UCSD-AML1 (cell line): ENCODE results near the gene PRKCE.

Source experiments
- DNase-seq: peaks from one replicate; lab custom pipeline; 2025; ENCODE audit not compliant: unreplicated experiment; lab: John Stamatoyannopoulos, UW

The PRKCE gene

DNA sequence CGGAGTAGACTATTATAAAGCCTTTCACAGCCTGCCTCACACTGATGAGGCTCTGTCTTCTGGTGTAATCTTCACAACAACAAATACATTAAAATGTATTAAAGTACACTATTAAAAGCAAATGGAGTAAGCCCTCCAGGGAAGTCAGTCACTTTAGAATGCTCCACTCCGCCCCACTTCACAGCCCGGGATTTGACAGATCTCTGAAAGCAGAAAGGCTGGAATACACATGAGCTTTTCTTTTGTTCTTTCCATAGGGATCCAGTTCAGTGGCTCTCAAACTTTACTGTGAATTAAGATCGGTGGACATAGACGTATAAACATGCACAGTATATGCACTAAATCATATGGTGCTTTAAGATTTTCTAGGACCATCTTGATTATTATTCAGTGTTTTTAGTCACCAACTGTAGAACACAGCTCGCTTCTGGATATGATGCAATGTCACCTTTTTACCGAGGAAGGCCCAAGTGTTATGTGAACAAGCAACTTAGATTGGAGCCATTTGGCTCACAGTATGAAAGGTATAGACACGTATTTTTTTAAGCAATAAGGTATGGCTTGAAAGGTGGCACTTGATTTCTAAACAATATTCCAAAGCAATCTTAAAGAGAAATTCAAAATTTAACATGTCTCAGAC, 151.1 kb downstream of the PRKCE start:
- DNase-seq = no peak

DNA sequence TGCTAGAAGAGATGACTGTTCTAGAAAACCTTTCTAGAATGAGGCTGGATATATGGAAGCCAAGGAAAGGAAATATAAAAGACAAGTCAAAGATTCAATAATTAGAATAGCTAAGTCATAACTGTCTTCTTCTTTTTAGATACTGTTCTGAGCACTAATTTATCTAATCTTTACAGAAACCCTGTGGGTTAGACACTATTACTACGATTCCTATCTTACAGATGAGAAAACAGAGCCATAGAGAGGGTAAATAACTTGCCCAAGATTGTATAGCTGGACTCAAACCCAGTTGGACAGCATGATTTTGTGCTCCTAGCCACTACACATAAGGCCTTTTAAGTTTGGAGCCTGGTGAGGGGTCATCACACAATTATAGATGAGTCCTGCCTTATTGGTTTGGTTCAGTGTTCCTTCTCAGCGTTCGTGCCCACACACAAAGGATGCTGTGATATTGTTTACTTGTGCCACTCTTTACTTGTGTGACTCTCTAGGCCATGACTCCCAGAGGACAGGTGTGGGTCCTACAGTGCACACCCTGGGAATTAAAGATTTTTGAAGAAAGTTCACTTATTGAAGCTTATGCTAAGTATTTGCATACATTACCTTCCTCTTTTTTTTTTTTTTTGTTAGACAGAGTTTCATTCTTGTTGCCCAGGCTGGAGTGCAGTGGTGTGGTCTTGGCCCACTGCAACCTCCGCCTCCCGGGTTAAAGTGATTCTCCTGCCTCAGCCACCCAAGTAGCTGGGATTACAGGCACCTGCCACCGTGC, 153.7 kb downstream of the PRKCE start:
- DNase-seq = no peak

DNA sequence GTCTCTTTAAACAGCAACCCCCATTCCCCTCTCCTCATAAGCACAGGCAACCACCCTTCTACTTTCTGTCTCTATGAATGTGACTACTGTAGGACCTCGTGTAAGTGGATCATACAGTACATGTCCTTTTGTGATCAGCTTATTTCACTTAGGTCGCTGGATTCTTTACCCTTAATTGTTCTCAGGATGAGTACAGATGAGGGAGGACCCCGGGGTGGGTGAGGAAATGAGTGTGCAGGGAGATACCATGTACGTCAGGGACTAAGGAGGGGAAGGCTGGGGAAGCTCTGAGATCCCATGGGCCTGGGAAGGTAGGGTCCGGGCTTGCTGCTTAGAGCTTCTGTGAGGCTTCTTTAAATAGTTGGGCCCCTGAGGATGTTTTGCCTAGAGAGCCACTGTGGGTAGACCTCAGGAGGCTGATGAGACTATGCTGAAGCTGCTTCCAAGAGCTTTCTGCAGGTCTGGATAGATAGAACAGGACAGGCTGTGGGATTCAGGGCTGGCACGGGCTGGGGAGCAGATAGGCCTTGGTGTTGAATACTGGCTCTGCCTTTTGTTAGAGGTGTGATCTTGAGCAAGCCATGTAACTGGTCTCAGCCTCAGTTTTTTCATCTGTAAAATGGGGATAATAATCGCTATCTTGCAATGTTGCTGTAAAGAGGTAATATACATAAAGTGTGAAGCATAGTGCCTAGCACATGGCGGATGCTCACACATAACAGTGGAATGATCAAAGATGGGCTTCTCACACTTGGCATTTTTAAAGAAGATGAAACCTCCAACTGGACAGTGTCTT, 155.3 kb downstream of the PRKCE start:
- DNase-seq = no peak

DNA sequence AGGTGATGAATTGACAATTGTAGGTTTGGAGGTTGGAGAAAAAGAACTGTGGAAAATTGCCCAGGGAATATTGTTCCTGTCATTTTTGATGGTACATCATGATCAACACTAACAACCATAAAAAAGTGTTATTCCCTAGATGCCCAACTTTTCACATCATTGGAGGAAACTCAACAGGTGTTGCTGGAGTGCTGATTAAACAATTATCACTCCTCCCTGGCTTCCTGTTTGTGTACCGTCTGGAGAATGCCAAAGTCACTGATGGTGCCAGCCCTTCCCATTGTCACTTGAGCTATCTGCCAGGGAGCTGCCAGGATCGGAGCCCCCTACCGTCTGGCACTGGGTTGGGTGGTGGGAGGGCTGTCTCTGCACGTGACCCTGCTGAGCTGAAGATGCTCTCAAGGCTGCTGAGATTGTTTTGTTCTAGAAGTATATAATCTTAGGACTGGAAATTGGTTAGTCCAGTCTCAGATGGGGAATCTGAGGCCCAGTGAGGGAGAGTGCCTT, 156.9 kb downstream of the PRKCE start:
- DNase-seq = no peak

DNA sequence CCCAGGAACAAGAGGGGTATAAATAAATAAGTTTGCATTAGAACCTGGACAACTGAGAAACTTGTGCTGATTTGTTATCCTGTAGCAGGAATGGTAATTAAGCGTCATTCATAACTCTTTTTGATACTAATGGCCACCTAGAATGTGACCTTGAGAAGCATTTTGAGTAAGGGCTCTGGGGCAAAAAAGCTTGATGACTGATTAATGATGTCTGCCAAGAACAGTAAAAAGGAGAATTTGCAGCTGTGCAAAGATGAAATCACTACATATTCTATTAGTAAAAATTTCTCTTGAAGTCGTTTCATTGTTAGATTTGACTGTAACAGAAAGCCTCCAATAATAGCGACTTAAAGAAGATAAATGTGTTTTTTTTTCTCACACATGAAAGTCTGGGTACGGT, 157.7 kb downstream of the PRKCE start:
- DNase-seq = no peak

DNA sequence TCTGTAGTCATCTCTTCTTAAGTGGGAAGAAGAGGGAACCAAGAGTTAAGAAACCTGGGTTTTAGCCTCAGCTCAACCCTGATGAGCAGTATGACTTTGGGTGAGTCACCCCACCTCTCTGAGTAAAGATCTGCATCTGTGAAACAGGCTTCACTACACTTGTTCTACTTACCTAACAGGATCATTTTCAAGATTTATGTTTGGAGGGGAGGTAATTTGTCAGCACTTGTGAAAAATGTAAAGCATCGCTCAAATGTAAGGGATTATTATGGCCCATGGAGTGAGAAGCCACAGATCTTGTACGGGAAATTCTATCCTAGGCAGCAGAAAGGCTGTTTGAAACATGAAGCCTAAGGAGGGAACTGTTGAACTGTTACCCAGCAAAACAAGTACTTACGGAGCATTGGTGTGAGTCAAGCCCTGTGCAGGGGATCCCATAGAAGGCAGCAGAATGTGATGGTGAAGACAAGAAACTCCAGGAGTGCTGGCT, 160.6 kb downstream of the PRKCE start:
- DNase-seq = no peak

DNA sequence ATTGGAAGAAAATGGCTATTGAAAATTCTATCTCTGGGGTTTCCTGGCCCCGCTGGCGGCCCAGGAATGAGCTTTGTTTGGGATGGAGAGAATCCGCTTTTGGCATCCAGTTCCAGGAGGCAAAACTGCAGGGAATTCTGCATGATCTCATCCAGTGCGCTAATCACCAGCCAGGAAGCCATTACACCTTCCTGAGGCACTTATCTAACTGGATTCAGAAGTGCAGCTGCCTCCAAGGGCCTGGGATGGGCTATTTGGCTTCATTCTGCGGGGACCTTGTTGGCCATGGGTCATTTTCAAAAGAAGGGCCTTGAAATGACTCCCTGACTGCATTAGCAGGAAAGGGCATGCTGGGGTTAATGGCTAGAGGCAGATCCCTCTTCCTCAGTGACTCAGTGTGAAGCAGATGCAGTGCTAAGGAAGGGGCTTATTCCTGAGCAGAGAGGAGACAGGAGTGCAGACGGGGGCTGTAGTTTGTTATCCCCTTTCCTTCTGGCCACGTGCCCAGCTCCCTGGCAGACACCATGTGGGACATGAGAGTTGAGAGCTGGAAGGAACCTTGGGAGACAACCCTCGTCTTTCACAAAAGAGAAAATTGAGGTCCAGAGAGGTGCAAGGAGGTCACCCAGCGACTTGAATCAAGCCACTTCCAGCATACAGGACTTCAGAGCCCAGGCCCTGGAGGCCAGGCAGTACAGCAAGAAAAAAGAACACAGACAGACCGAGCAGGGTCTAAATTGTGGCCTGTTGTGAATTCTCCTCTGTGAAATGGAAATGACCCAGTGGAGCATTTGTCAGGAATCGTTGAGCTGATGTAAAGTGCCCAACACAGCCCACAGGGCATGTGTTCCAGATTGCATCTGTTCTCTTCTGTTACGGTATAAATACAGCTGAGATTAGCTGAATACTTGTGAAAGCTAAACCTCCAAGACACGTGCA, 161.8 kb downstream of the PRKCE start:
- DNase-seq = no peak

DNA sequence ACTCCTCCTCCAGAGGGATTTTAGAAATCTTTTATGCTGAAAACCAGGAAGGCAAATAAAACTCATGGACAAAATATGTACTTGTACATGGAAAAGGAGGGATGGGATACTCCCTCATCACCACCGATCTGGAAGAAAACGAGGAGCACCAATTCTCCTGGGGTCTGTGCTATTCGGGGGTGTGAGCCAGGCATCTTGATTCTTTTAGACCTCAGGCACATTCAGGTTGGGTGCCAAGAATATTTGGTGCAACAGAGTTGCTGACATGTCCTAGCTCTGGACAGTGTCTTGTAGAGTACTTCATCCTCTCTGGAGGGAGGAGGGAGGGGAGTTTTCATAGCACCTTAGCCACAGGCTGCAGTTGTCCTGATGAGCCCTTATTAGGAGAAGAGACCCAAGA, 163.0 kb downstream of the PRKCE start:
- no peak for DNase-seq

DNA sequence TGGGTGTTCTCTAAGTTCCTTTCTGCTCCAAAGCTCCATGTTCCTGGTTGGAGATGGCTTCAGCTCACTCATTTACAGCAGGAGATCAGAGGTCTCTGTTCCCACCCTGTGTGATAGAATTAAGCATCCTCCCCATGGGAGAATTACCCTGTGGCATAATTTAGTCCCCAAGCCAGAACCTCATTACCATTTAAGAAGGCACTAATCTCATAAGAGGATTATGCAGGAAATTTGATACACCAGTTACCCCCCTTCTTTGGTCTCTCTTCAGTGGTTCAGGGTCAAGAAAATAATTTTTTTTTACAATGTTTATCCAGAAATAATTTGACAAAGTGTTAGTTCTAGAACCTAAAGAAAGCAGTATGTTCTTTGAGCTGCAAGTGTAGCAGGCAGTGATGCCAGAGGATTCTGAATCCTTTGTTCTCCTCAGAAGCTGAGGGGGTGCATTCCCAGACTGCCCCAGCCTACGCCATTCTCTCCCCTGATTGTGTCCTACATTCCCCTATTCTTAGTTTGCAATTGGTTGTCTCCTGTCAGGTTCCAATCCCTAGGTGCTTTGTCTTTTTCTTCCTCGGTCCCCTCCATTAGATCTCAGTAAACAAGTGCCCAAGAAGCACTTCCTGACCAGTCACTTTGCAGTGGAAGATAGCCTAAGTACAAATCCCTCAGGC, 163.6 kb downstream of the PRKCE start:
- no peak for DNase-seq

DNA sequence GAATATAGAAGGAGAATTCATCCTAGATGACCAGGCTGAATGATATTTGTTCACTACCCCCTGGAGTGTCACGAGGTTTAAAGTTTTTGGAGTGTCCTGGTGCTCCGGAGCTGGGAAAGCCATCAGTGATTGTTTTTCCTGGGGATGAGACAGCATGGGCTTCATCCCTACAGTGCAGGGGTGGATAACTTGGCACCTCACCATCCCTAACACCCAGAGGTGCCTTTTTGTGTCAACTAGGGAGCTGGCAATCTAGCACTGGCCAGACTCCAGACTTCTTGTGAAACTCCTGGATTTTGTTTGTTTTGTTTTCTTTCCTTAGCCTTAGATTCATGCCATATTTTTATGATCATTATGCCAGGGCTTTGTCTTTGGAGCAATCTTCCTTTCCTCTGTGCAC, 164.8 kb downstream of the PRKCE start:
- DNase-seq = no peak

DNA sequence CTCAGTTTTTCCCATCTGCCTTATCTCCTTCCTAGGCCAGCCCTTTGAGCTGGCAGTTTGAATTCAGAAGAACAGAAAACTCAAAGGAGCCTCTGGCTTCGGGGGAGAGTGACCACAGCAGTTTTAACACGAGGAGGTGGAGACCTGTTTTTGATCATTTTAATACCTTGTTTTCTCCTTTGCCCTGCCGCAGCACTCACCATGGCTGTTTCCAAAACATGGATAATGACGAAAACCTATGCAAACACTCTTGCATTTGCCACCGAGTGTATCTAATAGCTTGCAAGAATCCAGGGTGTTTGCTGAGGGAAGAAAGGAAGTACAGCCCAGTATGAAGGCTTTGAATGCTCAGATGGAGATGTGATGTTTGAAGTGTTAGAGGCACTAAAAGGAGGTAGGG, 167.1 kb downstream of the PRKCE start:
- no peak for DNase-seq

DNA sequence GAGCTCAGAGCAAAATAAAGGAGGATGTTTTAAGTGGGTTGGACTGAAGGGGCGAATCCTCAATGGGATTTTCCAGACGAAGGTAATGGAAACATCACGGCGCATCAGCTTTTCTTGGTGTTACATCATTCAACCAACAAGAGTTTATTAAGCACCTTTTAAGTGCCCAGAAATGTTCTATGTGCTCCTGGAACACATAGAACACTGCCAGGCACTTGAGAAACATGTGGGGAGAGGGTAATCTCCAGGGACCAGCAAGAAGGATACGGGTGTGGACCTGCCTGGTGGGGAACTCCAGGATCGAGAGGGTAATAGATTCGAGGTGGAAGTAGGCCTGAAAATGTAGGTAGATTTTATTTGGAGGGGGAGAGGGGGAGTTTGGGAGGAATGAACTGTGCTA, 168.6 kb downstream of the PRKCE start:
- no peak for DNase-seq

DNA sequence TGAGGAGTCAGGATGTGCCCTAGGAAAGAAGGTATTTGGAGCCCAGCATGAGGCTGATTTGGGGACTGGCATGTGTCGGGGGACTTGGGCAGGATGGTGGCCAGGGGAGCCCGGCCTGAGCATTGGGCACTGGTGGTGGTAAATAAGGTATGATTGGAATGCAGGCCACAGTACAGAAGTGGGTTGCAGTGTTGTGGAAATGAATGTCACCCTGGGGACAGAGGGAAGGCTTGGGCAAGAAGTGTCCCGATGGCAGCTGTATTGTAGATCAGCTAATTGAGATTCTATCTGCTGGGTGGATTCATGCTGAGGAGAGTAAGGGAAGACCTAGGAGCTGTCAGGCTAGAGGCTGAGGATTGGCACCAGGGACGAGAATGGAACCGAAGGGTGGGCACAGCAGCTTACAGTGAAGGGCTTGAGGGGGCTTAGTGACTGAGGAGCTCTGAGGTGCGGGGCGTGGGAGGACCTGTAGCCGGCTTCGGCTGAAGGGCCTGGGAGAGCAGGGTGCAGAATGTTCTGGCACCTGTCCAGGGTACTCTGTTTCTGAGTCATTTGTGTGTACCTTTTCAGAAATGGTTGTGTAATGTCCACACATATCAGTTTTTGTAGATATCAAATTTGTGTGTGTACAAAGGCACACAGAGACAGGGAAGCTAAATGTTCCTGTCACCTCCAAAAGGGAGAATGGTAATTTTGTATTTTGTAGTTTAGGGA, 170.2 kb downstream of the PRKCE start:
- DNase-seq = no peak

DNA sequence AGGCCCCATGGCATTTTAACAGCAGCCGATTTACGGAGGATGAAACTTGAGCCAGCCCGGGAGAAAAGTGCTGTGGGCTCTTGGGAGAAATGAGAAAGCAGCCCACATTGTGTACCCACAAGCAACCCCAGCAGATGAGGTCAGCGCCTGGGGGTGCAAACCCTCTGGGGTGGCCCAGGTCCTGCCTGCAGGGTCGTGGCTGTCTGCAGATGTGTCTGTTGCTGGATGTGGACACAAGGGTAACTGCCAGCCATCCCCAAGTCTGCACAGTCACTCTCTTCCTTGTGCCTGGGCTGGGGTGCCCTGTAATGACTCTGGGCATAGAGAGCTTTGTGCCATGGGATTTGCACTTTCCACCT, 170.8 kb downstream of the PRKCE start:
- no peak for DNase-seq

DNA sequence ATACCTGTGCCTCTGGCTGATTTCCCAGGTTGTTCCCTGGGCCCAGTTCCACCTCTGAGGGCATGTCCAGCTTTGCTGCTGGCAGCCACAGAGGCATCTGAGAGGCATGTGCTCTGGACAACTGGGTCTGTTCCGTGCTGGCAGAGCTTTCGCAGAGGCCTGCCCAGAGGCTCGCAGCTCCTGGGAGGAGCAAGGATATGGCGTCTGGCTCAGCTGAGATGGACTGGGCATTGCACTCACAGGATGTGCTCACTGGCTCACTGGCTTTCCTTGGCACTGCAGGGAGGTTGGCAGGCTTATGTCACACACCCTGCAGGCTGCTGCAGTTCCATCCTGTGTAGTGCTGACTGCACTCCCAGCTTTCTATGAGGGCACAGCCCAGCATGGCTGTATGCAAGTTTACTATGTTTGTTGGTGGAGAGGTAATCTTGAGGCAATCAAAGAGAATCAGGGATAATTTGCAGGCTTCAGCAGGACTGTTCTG, 172.3 kb downstream of the PRKCE start:
- no peak for DNase-seq

DNA sequence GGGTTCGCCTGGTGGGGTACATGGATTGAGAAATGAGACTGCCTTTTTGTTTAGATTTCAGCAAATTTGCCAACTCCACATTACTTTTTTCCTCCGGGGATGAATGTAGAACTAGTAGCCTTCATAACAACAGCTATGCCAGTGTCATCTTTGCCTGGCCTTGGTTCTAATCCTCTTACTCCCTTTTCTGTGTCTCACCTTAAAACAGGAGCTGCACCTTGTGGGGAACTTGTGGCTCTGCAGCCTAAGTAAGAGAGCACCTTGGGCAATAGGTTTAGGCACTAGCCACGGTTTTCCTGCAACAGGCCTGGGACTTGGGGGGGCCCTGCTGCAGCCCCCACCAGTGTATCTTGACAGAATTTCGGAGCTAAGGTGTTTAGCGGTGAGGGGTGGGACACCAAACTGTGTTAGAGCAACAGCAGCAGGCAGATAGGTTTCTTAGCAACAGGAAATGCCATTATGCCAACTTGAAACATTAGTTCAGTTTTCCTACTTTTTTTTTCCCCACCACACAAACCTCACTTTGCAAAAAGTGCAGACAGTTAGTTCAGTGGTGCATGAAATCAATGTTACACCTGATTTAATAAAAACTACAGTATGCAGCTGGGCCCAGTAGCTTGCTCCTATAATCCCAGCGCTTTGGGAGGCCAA, 173.7 kb downstream of the PRKCE start:
- DNase-seq = no peak

DNA sequence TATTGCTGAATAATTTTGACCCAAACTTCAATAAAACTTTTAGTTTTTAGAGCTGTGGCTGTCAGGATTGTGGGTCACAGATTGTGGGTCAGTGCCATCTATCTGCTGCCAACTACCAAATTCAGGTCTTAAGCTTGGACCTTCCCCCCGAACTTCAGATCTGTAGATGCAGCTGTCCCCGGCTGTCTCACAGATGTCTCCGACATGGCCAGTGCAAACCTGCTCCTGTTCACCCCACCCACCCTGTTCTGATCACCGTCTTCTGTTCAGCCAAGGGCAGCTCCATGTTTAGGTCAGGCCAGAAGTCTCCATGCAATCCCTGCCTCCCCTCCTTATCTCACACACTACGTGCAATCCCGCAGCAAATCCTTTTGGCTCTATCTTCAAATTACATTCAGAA, 175.0 kb downstream of the PRKCE start:
- no peak for DNase-seq

DNA sequence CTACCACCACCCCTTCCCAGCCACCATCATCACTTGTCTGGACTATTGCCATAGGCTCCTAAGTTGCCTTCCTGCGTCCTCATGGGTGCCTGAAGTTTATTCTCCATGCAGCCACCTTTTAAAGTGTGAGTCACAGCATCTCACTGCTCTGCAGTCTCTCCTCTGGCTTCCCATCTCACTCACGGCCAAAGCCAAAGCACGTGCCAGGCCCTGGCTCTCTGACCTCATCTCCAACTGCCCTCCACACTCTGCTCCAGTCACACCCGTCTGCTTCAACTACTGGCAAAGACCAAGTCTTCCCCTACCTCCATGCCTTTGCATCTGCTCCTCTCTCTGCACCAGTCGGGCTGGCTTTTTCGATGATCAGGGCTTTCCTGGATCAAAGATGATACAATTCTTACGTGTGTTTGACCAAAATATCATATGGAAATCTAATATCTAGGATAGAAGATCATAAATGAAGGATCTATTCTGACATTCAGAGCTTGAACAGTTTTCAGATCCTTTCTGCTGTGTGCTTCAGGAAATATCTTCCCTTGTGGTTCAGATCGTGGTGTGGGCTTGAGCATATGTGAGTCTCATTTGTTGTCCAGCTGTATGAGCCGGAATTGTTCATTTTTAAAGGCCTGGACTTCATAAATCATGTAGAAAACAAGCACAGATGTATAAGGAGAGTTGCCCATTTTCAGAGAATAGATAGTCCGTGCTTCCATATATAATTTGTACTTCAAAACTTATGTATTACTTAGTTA, 175.6 kb downstream of the PRKCE start:
- no peak for DNase-seq
